Suprapubic skin (tissue), 4 donors: ENCODE data around the gene EDAR. TPM values are rescaled to one million over a fixed set of nuclear protein-coding genes. Genes with fewer than 3 reads are reported as not detected.

ENCODE experiments used
- DNase-seq, 2 donors: peaks; one replicate each; pipeline ENCODE4 v3.0.0-alpha.2; 2019; ENCODE audit warnings: low spot score in 2 of 2
- H3K27ac ChIP-seq: fragments of 200-600 bp; sonication (generic); one replicate; pipeline ENCODE4 v1.5.1; 2019
- H3K27me3 ChIP-seq: fragments of 200-600 bp; sonication (generic); one replicate; pipeline ENCODE4 v1.5.1; 2019
- H3K36me3 ChIP-seq: fragments of 200-600 bp; sonication (generic); one replicate; pipeline ENCODE4 v1.5.1; 2019
- H3K4me1 ChIP-seq: fragments of 200-600 bp; sonication (generic); one replicate; pipeline ENCODE4 v1.5.1; 2019
- H3K4me3 ChIP-seq: fragments of 200-600 bp; sonication (generic); one replicate; pipeline ENCODE4 v1.5.1; 2019; ENCODE audit warnings: mild to moderate bottlenecking
- H3K9me3 ChIP-seq: fragments of 200-600 bp; sonication (generic); one replicate; pipeline ENCODE4 v1.5.1; 2019
- EP300 ChIP-seq: sonication (generic); formaldehyde crosslinking; IDR thresholded peaks from one replicate; pipeline ENCODE4 v1.6.1; 2017; ENCODE audit warnings: antibody characterized with exemption
- POLR2A ChIP-seq, 2 donors: fragments of 450-650 bp; IDR thresholded peaks; one replicate each; pipeline ENCODE4 v1.6.1; 2017; ENCODE audit warnings: antibody characterized with exemption in 2 of 2, mild to moderate bottlenecking in 2 of 2, moderate library complexity in 2 of 2
- POLR2AphosphoS5 ChIP-seq, 3 donors: sonication (generic); formaldehyde crosslinking; IDR thresholded peaks; one replicate each; pipeline ENCODE4 v1.6.1; 2017; ENCODE audit warnings: antibody characterized with exemption in 3 of 3
- WGBS: methylation state at CpG from one replicate; pipeline ENCODE4 v1.1.5; 2018; 5-methylcytosine and 5-hydroxymethylcytosine counted together
- total RNA-seq, 4 donors: library from RNA; depleted of rRNA; stranded (reverse); fragments of >200 nt; gene quantifications; one replicate each; pipeline ENCODE4 v1.1.0, GENCODE V29; 2016
- TF ChIP-seq, protein P1 (sequence below), 2 donors: fragments of 200-600 bp in 1 of 2; fragments of 450-650 bp in 1 of 2; sonication (generic) in 1 of 2; IDR thresholded peaks; one replicate each; pipeline ENCODE4 v1.5.1; 2016 to 2019; ENCODE audit warnings: antibody characterized with exemption in 2 of 2, mild to moderate bottlenecking in 1 of 2, moderate library complexity in 1 of 2

EDAR gene
- total RNA-seq, 4 donors from 2014 or later = 1.5 to 4.3 (median 2.2) TPM

DNA sequence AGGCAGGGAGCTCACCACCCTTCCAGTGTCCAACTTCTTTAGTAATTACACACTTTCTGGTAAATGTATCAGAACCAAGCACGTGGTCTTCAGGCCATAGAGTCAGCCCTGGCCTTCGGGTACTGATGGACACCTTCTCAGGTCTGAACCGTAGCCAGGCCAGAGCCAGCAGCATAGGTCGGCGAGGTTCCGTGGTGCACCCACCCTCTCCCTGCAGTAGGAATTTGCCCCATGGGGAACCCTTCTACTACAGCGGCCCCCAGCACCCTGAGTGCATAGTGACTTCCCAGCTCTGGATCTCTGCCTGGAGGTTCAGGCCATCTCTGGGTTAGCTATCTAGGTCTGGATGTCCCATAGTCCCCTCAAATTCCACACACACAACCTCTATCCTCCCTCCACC is 61.6 kb downstream of the EDAR start:
- peak in 1 of 2 donors; percentile 54 for DNase-seq
- WGBS = 93% methylated on average over 7 of the region's 7 CpGs
- no peak overlapping the region for H3K4me3 ChIP-seq
- no peaks in the 10 kb centered on the region for H3K36me3 ChIP-seq
- H3K27me3 ChIP-seq = no peaks in the 10 kb centered on the region
- H3K4me1 ChIP-seq = peaks cover 15% of the 10 kb centered on the region
- TF ChIP-seq EP300 (no peak), POLR2A (IDR thresholded peaks at IDR 0.05) (no peak), POLR2AphosphoS5 (IDR thresholded peaks at IDR 0.05) (no peak)
- TF ChIP-seq, protein P1, sequence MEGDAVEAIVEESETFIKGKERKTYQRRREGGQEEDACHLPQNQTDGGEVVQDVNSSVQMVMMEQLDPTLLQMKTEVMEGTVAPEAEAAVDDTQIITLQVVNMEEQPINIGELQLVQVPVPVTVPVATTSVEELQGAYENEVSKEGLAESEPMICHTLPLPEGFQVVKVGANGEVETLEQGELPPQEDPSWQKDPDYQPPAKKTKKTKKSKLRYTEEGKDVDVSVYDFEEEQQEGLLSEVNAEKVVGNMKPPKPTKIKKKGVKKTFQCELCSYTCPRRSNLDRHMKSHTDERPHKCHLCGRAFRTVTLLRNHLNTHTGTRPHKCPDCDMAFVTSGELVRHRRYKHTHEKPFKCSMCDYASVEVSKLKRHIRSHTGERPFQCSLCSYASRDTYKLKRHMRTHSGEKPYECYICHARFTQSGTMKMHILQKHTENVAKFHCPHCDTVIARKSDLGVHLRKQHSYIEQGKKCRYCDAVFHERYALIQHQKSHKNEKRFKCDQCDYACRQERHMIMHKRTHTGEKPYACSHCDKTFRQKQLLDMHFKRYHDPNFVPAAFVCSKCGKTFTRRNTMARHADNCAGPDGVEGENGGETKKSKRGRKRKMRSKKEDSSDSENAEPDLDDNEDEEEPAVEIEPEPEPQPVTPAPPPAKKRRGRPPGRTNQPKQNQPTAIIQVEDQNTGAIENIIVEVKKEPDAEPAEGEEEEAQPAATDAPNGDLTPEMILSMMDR (IDR thresholded peaks at IDR 0.05) = no peak
- no peak overlapping the region for H3K27ac ChIP-seq
- no peaks in the 10 kb centered on the region for H3K9me3 ChIP-seq

DNA sequence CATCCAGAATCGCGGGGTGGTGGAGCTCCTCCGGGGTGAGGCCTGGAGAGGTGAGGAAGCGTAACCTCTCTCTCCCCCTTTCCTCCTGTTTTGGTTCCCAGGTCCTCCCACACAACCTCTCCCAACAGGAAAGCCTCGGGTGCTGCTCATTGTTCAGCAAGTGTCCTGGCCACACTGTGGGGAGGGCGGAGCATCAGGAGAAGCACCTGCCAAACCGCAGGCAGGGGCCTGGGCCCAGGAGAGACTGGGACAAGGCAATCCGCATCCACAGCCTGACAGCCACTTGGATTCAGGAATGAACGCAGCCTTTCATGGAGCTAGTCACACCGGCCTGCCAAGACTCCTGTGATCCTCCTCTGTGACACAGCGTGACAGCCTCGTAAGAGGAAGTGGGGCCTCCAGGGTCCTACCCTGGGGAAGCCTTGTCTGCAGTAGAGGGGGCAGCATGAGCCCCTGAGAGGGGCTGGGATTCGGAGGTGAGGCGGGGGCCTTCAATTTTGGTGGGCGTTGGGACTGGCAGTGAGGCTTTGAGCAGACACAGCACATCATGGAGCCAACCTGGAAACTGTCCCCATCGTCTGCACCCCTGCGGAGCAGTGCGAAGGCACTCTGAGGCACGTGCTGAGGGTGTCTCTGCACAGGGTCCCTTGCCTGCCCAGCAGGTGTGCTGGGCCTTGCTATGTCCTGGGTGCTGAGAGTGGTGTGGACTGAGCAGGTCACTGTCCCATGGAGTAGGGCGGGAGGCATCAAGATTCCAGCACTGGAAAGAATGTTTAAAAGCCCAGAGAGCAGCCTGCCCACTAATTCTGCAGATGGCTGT is 62.2 kb downstream of the EDAR start:
- Histone ChIP-seq H3K36me3 (no peaks in the 10 kb centered on the region), H3K27me3 (no peaks in the 10 kb centered on the region)

GRCh38 chr2:108925735-108926134 is 63.3 kb downstream of the EDAR start:
- 84% methylated on average over 8 of the region's 8 CpGs for WGBS
- H3K27me3 ChIP-seq = no peaks in the 10 kb centered on the region
- H3K9me3 ChIP-seq = no peaks in the 10 kb centered on the region
- no peaks in the 10 kb centered on the region for H3K36me3 ChIP-seq
- TF ChIP-seq EP300 (no peak), POLR2AphosphoS5 (IDR thresholded peaks at IDR 0.05) (no peak), POLR2A (IDR thresholded peaks at IDR 0.05) (no peak)
- TF ChIP-seq, protein P1 (IDR thresholded peaks at IDR 0.05) = no peak
- peaks cover 20% of the 10 kb centered on the region for H3K4me1 ChIP-seq
- peak in 1 of 2 donors; percentile 58 for DNase-seq
- H3K27ac ChIP-seq = no peak overlapping the region
- no peak overlapping the region for H3K4me3 ChIP-seq

More for the DNA sequence above, 62.2 kb downstream of the EDAR start:
- Histone ChIP-seq H3K4me1 (peaks cover 20% of the 10 kb centered on the region), H3K27ac (no peak overlapping the region), H3K4me3 (no peak overlapping the region), H3K9me3 (no peaks in the 10 kb centered on the region)
- no peak for TF ChIP-seq EP300
- TF ChIP-seq, protein P1 (IDR thresholded peaks at IDR 0.05) = no peak
- peak in 1 of 2 donors; percentile 76 for DNase-seq
- WGBS = 65% methylated on average over 12 of the region's 20 CpGs

- Histone ChIP-seq H3K9me3 (no peaks in the 10 kb centered on the region), H3K36me3 (no peaks in the 10 kb centered on the region), H3K4me1 (peaks cover 20% of the 10 kb centered on the region), H3K4me3 (no peak overlapping the region), H3K27ac (no peak overlapping the region), H3K27me3 (no peaks in the 10 kb centered on the region)
- 81% methylated on average over 6 of the region's 6 CpGs for WGBS
- peak in 1 of 2 donors; percentile 74 for DNase-seq
- TF ChIP-seq EP300 = no peak
- TF ChIP-seq, protein P1 (IDR thresholded peaks at IDR 0.05) = no peak
- TF ChIP-seq POLR2A (IDR thresholded peaks at IDR 0.05) = no peak
- no peak for TF ChIP-seq POLR2AphosphoS5 (IDR thresholded peaks at IDR 0.05)
Measured at GRCh38 chr2:108925286-108925685, 63.7 kb downstream of the EDAR start.

GRCh38 chr2:108924580-108925251 is 64.3 kb downstream of the EDAR start:
- WGBS = 89% methylated on average over 14 of the region's 14 CpGs
- peaks cover 20% of the 10 kb centered on the region for H3K4me1 ChIP-seq
- H3K27ac ChIP-seq = no peak overlapping the region
- H3K4me3 ChIP-seq = no peak overlapping the region
- no peaks in the 10 kb centered on the region for H3K27me3 ChIP-seq
- no peaks in the 10 kb centered on the region for H3K36me3 ChIP-seq
- no peaks in the 10 kb centered on the region for H3K9me3 ChIP-seq
- peak in 1 of 2 donors; percentile 34 for DNase-seq
- TF ChIP-seq POLR2AphosphoS5 (IDR thresholded peaks at IDR 0.05) = no peak
- TF ChIP-seq, protein P1 (IDR thresholded peaks at IDR 0.05) = no peak
- no peak for TF ChIP-seq POLR2A (IDR thresholded peaks at IDR 0.05)
- no peak for TF ChIP-seq EP300
